HepG2 (cell line): ENCODE results near the gene AKAP3. TPM values are rescaled to one million over a fixed set of nuclear protein-coding genes. Genes with fewer than 3 reads are reported as not detected.

Source experiments
- EZH2 ChIP-seq: conservative IDR thresholded peaks from 2 replicates; pipeline ENCODE4 v1.6.1; 2012; ENCODE audit warnings: mild to moderate bottlenecking, low read depth, low read length, moderate library complexity
- MYPOP ChIP-seq: sonication (generic); formaldehyde crosslinking; IDR thresholded peaks from 2 replicates; pipeline ENCODE4 v1.8.1; 2023; ENCODE audit warnings: mild to moderate bottlenecking, moderate library complexity, missing genetic modification reagents
- TCF7L2 ChIP-seq: IDR thresholded peaks from 2 replicates; pipeline ENCODE4 v1.6.1; 2011; ENCODE audit warnings: mild to moderate bottlenecking, low read depth, low read length, moderate library complexity
- WIZ ChIP-seq: sonication (generic); formaldehyde crosslinking; IDR thresholded peaks from 2 replicates; pipeline ENCODE4 v1.5.1; 2020; ENCODE audit warnings: mild to moderate bottlenecking, missing genetic modification reagents
- ZBTB40 ChIP-seq, 2 experiments: fragments of 450-650 bp in 1 of 2; sonication (generic) in 1 of 2; formaldehyde crosslinking in 1 of 2; IDR thresholded peaks; 2 replicates each; pipeline versions ENCODE4 v1.6.1 to v1.8.0; 2016 to 2022; ENCODE audit warnings: antibody characterized with exemption in 1 of 2, mild to moderate bottlenecking in 1 of 2, missing genetic modification reagents in 1 of 2
- ZNF142 ChIP-seq: sonication (generic); formaldehyde crosslinking; IDR thresholded peaks from 2 replicates; pipeline ENCODE4 v1.4.0; 2020; ENCODE audit warnings: missing genetic modification reagents
- ZNF580 ChIP-seq: IDR thresholded peaks from 2 replicates; pipeline ENCODE4 v1.6.1; 2016; ENCODE audit warnings: low read depth, borderline replicate concordance
- ZUFSP ChIP-seq: sonication (generic); formaldehyde crosslinking; IDR thresholded peaks from 2 replicates; pipeline ENCODE4 v1.9.0; 2021; ENCODE audit warnings: missing genetic modification reagents, mild to moderate bottlenecking, borderline replicate concordance
- polyA plus RNA-seq, 8 experiments: library from polyadenylated mRNA; depleted of rRNA in 3 of 8; stranded (reverse) in 7 of 8; unstranded in 1 of 8; fragments of >200 nt; fragmentation: Illumina TruSeq in 4 of 8; extraction: Trizol in 4 of 8; gene quantifications; 2 replicates each; pipeline versions ENCODE4 v1.2.1 to v1.2.3, GENCODE V29; 2011 to 2016; ENCODE audit warnings: low read depth in 4 of 8, missing spikeins in 1 of 8, mixed read lengths in 1 of 8; ENCODE audit not compliant: insufficient read depth in 1 of 8
- total RNA-seq, 5 experiments: library from RNA; depleted of rRNA; stranded (reverse); fragments of >200 nt; fragmentation: Illumina TruSeq; extraction: Trizol; gene quantifications; 2 replicates each; pipeline ENCODE4 v1.2.3, GENCODE V29; 2016; ENCODE audit warnings: low read depth in 1 of 5

The AKAP3 gene
- total and polyA plus RNA-seq, 2 of the 13 experiments (the other 11 are each of a cell fraction or from before 2014, with no cell fraction given) = 0.22 to 0.49 TPM

- TF ChIP-seq ZBTB40 (IDR thresholded peaks at IDR 0.05) = no peak
- peak; percentile 44; the same call in 1 of the 2 replicates for TF ChIP-seq ZBTB40 (CRISPR knock-in tag; IDR thresholded peaks at IDR 0.05)
- peak; percentile 35; the same call in 1 of the 2 replicates for TF ChIP-seq ZNF580
- TF ChIP-seq EZH2 = no peak
- TF ChIP-seq MYPOP (CRISPR knock-in tag) = peak; percentile 87
- TF ChIP-seq ZNF142 (CRISPR knock-in tag) = no peak
- 0 out of 2 replicates have a peak, but pooled peaks have one; percentile 18 for TF ChIP-seq WIZ (CRISPR knock-in tag)
- no peak for TF ChIP-seq ZUFSP (CRISPR knock-in tag)
- no peak for TF ChIP-seq TCF7L2
Measured at GRCh38 chr12:4648501-4649357, at the start of gene AKAP3, which contains the start of gene NDUFA9 (continued).
